Ishikawa (cell line): ENCODE data around the gene SLC6A11.

ENCODE experiments used
- CEBPB ChIP-seq: IDR thresholded peaks from 2 replicates; pipeline ENCODE4 v1.6.1; 2012
- CREB1 ChIP-seq: IDR thresholded peaks from 2 replicates; pipeline ENCODE4 v1.6.1; 2012; ENCODE audit warnings: low read depth
- EGR1 ChIP-seq: IDR thresholded peaks from 2 replicates; pipeline ENCODE4 v1.6.1; 2012
- EP300 ChIP-seq: IDR thresholded peaks from 2 replicates; pipeline ENCODE4 v1.6.1; 2012; ENCODE audit warnings: borderline replicate concordance
- FOXM1 ChIP-seq: IDR thresholded peaks from 2 replicates; pipeline ENCODE4 v1.6.1; 2012; ENCODE audit warnings: low read depth, borderline replicate concordance
- NFIC ChIP-seq: IDR thresholded peaks from 2 replicates; pipeline ENCODE4 v1.6.1; 2012
- RAD21 ChIP-seq: IDR thresholded peaks from 2 replicates; pipeline ENCODE4 v1.6.1; 2012; ENCODE audit warnings: low read depth
- TAF1 ChIP-seq: IDR thresholded peaks from 2 replicates; pipeline ENCODE4 v1.6.1; 2012; ENCODE audit warnings: low read depth, mild to moderate bottlenecking
- TCF12 ChIP-seq: IDR thresholded peaks from 2 replicates; pipeline ENCODE4 v1.6.1; 2012; ENCODE audit warnings: low read depth
- TEAD4 ChIP-seq: IDR thresholded peaks from 2 replicates; pipeline ENCODE4 v1.6.1; 2012
- YY1 ChIP-seq: IDR thresholded peaks from 2 replicates; pipeline ENCODE4 v1.6.1; 2012; ENCODE audit warnings: low read depth
- ZBTB7A ChIP-seq: IDR thresholded peaks from 2 replicates; pipeline ENCODE4 v1.6.1; 2012; ENCODE audit warnings: low read depth
- TF ChIP-seq, protein P1 (sequence below): IDR thresholded peaks from 2 replicates; pipeline ENCODE4 v1.6.1; 2012
- TF ChIP-seq, protein P2 (sequence below): IDR thresholded peaks from 2 replicates; pipeline ENCODE4 v1.6.1; 2012; ENCODE audit warnings: low read depth, mild to moderate bottlenecking
- TF ChIP-seq, protein P3 (sequence below): IDR thresholded peaks from 2 replicates; pipeline ENCODE4 v1.6.1; 2012

Gene SLC6A11

DNA sequence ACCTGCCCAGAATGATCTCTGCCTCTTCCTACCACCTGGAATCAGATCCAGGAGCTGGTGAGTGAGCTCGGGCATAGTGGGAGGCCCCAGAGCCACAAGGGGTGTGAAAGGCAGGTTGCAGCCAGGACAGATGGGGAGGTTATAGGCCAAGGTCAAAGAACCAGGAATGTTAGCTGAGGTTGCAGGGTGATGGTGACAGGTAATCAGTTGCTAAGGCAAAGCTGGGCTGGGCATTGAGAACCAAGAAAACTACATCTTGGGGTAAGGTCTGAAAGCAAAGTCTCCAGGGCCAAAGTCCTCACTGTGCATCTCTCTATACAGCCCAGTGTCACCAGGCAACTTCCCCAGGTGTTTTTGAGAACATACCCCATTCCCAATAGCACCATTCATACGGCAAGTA is 38.4 kb upstream of the SLC6A11 start:
- TF ChIP-seq TCF12, result no peak
- no peak for TF ChIP-seq NFIC
- no peak for TF ChIP-seq EGR1
- no peak for TF ChIP-seq YY1
- TF ChIP-seq, protein P1, sequence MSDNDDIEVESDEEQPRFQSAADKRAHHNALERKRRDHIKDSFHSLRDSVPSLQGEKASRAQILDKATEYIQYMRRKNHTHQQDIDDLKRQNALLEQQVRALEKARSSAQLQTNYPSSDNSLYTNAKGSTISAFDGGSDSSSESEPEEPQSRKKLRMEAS, result no peak
- TF ChIP-seq CREB1, result no peak
- no peak for TF ChIP-seq RAD21
- TF ChIP-seq FOXM1, result no peak
- TF ChIP-seq EP300, result no peak
- TF ChIP-seq, protein P2, sequence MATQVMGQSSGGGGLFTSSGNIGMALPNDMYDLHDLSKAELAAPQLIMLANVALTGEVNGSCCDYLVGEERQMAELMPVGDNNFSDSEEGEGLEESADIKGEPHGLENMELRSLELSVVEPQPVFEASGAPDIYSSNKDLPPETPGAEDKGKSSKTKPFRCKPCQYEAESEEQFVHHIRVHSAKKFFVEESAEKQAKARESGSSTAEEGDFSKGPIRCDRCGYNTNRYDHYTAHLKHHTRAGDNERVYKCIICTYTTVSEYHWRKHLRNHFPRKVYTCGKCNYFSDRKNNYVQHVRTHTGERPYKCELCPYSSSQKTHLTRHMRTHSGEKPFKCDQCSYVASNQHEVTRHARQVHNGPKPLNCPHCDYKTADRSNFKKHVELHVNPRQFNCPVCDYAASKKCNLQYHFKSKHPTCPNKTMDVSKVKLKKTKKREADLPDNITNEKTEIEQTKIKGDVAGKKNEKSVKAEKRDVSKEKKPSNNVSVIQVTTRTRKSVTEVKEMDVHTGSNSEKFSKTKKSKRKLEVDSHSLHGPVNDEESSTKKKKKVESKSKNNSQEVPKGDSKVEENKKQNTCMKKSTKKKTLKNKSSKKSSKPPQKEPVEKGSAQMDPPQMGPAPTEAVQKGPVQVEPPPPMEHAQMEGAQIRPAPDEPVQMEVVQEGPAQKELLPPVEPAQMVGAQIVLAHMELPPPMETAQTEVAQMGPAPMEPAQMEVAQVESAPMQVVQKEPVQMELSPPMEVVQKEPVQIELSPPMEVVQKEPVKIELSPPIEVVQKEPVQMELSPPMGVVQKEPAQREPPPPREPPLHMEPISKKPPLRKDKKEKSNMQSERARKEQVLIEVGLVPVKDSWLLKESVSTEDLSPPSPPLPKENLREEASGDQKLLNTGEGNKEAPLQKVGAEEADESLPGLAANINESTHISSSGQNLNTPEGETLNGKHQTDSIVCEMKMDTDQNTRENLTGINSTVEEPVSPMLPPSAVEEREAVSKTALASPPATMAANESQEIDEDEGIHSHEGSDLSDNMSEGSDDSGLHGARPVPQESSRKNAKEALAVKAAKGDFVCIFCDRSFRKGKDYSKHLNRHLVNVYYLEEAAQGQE, result no peak
- TF ChIP-seq CEBPB, result no peak
- TF ChIP-seq ZBTB7A, result no peak
- TF ChIP-seq TAF1, result no peak
- no peak for TF ChIP-seq TEAD4
- TF ChIP-seq, protein P3, sequence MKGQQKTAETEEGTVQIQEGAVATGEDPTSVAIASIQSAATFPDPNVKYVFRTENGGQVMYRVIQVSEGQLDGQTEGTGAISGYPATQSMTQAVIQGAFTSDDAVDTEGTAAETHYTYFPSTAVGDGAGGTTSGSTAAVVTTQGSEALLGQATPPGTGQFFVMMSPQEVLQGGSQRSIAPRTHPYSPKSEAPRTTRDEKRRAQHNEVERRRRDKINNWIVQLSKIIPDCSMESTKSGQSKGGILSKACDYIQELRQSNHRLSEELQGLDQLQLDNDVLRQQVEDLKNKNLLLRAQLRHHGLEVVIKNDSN, result no peak

DNA sequence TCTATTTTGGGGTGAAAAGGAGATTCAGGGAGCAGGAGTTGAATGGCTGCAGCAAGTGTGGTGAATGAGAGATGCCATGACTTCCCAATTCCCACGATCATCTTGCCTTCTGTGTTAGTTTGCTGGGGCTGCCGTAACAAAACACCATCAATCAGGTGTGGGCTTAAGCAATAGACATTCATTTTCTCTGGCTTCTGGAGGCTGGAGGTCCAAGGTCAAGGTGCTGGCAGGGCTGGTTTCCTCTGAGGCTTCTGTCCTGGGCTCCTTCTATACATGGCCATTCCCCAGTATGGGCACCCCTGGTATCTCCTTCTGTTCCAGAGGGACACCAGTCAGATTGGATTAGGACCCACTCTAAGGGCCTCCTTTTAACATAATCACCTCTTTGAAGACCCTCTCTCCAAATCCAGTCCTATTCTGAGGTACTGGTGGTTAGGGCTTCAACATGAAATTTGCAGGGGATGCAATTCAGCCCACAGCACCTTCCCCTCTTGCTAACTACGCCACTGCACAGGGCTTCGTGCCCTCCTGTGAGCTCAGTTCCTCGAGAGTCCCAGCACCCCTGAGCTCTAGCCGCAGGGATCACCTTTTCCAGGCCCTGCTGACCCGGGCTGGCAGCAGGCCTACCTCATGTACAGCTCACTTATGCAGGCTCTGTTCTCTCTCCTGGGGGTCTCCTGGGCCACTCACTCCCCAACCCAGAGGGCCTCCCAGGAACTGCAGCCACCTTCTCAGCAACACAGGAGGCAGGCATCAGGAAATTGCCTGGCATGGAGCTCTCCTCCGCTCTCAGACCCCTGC is 37.3 kb upstream of the SLC6A11 start:
- no peak for TF ChIP-seq FOXM1
- TF ChIP-seq TEAD4, result no peak
- no peak for TF ChIP-seq TCF12
- no peak for TF ChIP-seq EGR1
- no peak for TF ChIP-seq EP300
- no peak for TF ChIP-seq YY1
- TF ChIP-seq TAF1, result no peak
- TF ChIP-seq ZBTB7A, result no peak
- TF ChIP-seq, protein P2, result no peak
- TF ChIP-seq NFIC, result no peak
- TF ChIP-seq, protein P1, result no peak
- TF ChIP-seq RAD21, result no peak
- TF ChIP-seq, protein P3, result no peak
- no peak for TF ChIP-seq CEBPB
- no peak for TF ChIP-seq CREB1

DNA sequence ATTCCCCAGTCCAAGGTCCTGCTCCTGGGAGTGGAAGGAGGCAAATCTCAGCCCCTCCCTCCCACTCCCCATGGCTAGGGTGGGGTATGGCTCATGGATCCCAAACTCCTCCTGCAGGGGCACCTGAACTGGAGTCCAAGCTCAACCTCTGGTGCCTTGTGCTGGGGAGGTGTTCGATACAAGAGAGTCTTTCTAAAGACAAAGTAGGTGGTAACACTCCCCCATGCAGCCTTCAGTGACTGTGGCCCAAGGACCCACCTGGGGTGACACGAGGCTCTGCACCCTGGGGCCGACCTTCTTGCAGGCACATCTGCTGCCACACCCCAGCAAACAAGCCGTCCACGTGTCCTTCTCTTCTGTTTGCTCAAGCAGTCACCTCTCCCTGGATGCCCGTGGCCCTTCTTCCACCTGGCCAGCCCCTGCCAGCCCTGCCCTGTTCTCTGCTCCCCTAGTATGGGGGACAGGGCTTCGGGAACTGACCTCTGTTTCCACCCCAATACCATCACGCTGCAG is 36.7 kb upstream of the SLC6A11 start:
- TF ChIP-seq EP300 (no peak), TAF1 (no peak), ZBTB7A (no peak), FOXM1 (no peak), CEBPB (no peak), EGR1 (no peak), NFIC (no peak), YY1 (no peak), TEAD4 (no peak), RAD21 (no peak), TCF12 (no peak), CREB1 (no peak)
- TF ChIP-seq, protein P1, result no peak
- TF ChIP-seq, protein P3, result no peak
- TF ChIP-seq, protein P2, result no peak
